Osteoblast (primary cell): ENCODE measurements around the gene MIOS. TPM values are rescaled to one million over a fixed set of nuclear protein-coding genes. Genes with fewer than 3 reads are reported as not detected.

Source experiments
- DNase-seq: peaks from one replicate; pipeline ENCODE4 v3.0.0; 2011; ENCODE audit warnings: low spot score, mixed read lengths; ENCODE audit not compliant: insufficient read length; ENCODE audit errors: missing footprints
- H2AFZ ChIP-seq: 2 replicates; pipeline ENCODE4 v1.6.0; 2011; ENCODE audit warnings: mild to moderate bottlenecking, low read length
- H3K27ac ChIP-seq: 2 replicates; pipeline ENCODE4 v1.5.1; 2011; ENCODE audit warnings: mild to moderate bottlenecking, low read depth, low read length, moderate library complexity
- H3K27me3 ChIP-seq: 2 replicates; pipeline ENCODE4 v1.6.0; 2012; ENCODE audit warnings: mild to moderate bottlenecking, control low read depth, inconsistent platforms, low read length, moderate library complexity; ENCODE audit not compliant: insufficient read depth
- H3K36me3 ChIP-seq: 2 replicates; pipeline ENCODE4 v1.5.1; 2011; ENCODE audit warnings: mild to moderate bottlenecking, low read length, control low read depth, moderate library complexity; ENCODE audit not compliant: insufficient read depth
- H3K4me1 ChIP-seq: 2 replicates; pipeline ENCODE4 v1.5.1; 2011; ENCODE audit warnings: mild to moderate bottlenecking, low read length, control low read depth, moderate library complexity; ENCODE audit not compliant: insufficient read depth
- H3K4me2 ChIP-seq: 2 replicates; pipeline ENCODE4 v1.6.0; 2011; ENCODE audit warnings: mild to moderate bottlenecking, low read length; ENCODE audit not compliant: insufficient read depth
- H3K4me3 ChIP-seq: fragments of 200-600 bp; sonication (generic); 3 replicates; pipeline ENCODE4 v1.5.1; 2012; ENCODE audit warnings: mild to moderate bottlenecking, low read length, inconsistent platforms; ENCODE audit not compliant: insufficient read depth
- H3K79me2 ChIP-seq: 2 replicates; pipeline ENCODE4 v1.6.0; 2012; ENCODE audit warnings: mild to moderate bottlenecking, low read length, control low read depth, inconsistent platforms; ENCODE audit not compliant: insufficient read depth
- H3K9me3 ChIP-seq: 2 replicates; pipeline ENCODE4 v1.5.1; 2011; ENCODE audit warnings: low read depth, low read length, control low read depth
- H4K20me1 ChIP-seq: 2 replicates; pipeline ENCODE4 v1.6.0; 2012; ENCODE audit warnings: mild to moderate bottlenecking, low read length, control low read depth; ENCODE audit not compliant: insufficient read depth
- CTCF ChIP-seq: IDR thresholded peaks from 2 replicates; pipeline ENCODE4 v1.5.1; 2011; ENCODE audit warnings: mild to moderate bottlenecking, low read depth, low read length, moderate library complexity; ENCODE audit errors: extremely low read depth
- total RNA-seq: library from RNA; depleted of rRNA; stranded (reverse); fragments of >200 nt; gene quantifications from 2 replicates; pipeline ENCODE4 v1.2.3, GENCODE V29; 2012

MIOS gene
- total RNA-seq, 1 donor, result 43.4 TPM

- H3K4me2 ChIP-seq, result no peak overlapping the region
- peaks cover 26% of the 10 kb centered on the region for H3K79me2 ChIP-seq
- H3K27me3 ChIP-seq, result no peaks in the 10 kb centered on the region
- H3K4me1 ChIP-seq, result no peaks in the 10 kb centered on the region
- no peaks in the 10 kb centered on the region for H3K9me3 ChIP-seq
- no peaks in the 10 kb centered on the region for H4K20me1 ChIP-seq
- TF ChIP-seq CTCF, result no peak
- no peak overlapping the region for H2AFZ ChIP-seq
- DNase-seq, result no peak
- H3K36me3 ChIP-seq, result peaks cover 5% of the 10 kb centered on the region
- no peak overlapping the region for H3K4me3 ChIP-seq
- H3K27ac ChIP-seq, result no peak overlapping the region
Measured at GRCh38 chr7:7584653-7585052, 18.0 kb downstream of the MIOS start.

- H4K20me1 ChIP-seq, result no peaks in the 10 kb centered on the region
Measured at GRCh38 chr7:7585241-7585928, 18.7 kb downstream of the MIOS start.

GRCh38 chr7:7595451-7595850 is 28.8 kb downstream of the MIOS start:
- Histone ChIP-seq H3K4me3 (no peak overlapping the region), H3K27ac (no peak overlapping the region), H3K27me3 (no peaks in the 10 kb centered on the region), H3K36me3 (peaks cover 42% of the 10 kb centered on the region), H3K4me2 (no peak overlapping the region), H4K20me1 (no peaks in the 10 kb centered on the region), H3K79me2 (peaks cover 6% of the 10 kb centered on the region), H2AFZ (no peak overlapping the region), H3K4me1 (no peaks in the 10 kb centered on the region), H3K9me3 (no peaks in the 10 kb centered on the region)
- peak; percentile 34 for TF ChIP-seq CTCF
- DNase-seq, result peak; percentile 17

More at GRCh38 chr7:7585241-7585928, 18.7 kb downstream of the MIOS start:
- Histone ChIP-seq H3K27ac (no peak overlapping the region), H3K4me2 (no peak overlapping the region), H3K4me3 (no peak overlapping the region), H3K79me2 (peaks cover 25% of the 10 kb centered on the region), H2AFZ (no peak overlapping the region), H3K4me1 (no peaks in the 10 kb centered on the region), H3K36me3 (peaks cover 12% of the 10 kb centered on the region), H3K9me3 (no peaks in the 10 kb centered on the region), H3K27me3 (no peaks in the 10 kb centered on the region)
- no peak for DNase-seq
- TF ChIP-seq CTCF, result no peak

GRCh38 chr7:7596176-7596575 is 29.5 kb downstream of the MIOS start:
- Histone ChIP-seq H3K27ac (no peak overlapping the region), H3K79me2 (peaks cover 4% of the 10 kb centered on the region), H3K4me2 (no peak overlapping the region), H3K27me3 (no peaks in the 10 kb centered on the region), H3K36me3 (peaks cover 40% of the 10 kb centered on the region), H3K4me3 (no peak overlapping the region), H3K4me1 (no peaks in the 10 kb centered on the region), H2AFZ (no peak overlapping the region), H3K9me3 (no peaks in the 10 kb centered on the region), H4K20me1 (no peaks in the 10 kb centered on the region)
- TF ChIP-seq CTCF, result no peak
- no peak for DNase-seq
